H1 (cell line): Measurements from ENCODE around the gene NR3C1. TPM values are rescaled to one million over a fixed set of nuclear protein-coding genes. Genes with fewer than 3 reads are reported as not detected.

ENCODE experiments used
- CTCF ChIA-PET: fragments of 300-600 bp; sonication (Branson Sonifier 250); formaldehyde crosslinking; loops from one replicate; lab custom pipeline; 2021; ENCODE audit not compliant: partially characterized antibody; lab: Charles Lee
- POLR2A ChIA-PET: fragments of 300-600 bp; sonication (Branson Sonifier 250); formaldehyde crosslinking; loops from one replicate; lab custom pipeline; 2021; ENCODE audit warnings: inconsistent platforms; ENCODE audit not compliant: partially characterized antibody; lab: Charles Lee
- DNase-seq, 2 experiments: peaks; one replicate each; pipeline versions ENCODE4 v3.0.0 to v3.0.0-alpha.2; 2010 to 2022; ENCODE audit warnings: low spot score in 2 of 2, low read depth in 1 of 2, mixed read lengths in 1 of 2
- FAIRE-seq: peaks from 2 replicates; lab custom pipeline; 2011; peaks lifted over from hg19 to GRCh38; lab: Jason Lieb, UNC
- H2AFZ ChIP-seq: 2 replicates; pipeline ENCODE4 v1.8.1; 2012; ENCODE audit warnings: low read length, inconsistent platforms
- H2AK5ac ChIP-seq: 2 replicates; pipeline ENCODE4 v1.6.1; 2013; ENCODE audit warnings: low read depth, low read length
- H2BK120ac ChIP-seq: replicated peaks from 2 replicates; pipeline ENCODE3; 2013; ENCODE audit warnings: low read depth, low read length, inconsistent platforms
- H2BK12ac ChIP-seq: 2 replicates; pipeline ENCODE4 v1.6.1; 2013; ENCODE audit warnings: low read depth, low read length
- H2BK15ac ChIP-seq: 2 replicates; pipeline ENCODE4 v1.6.1; 2013; ENCODE audit warnings: low read length
- H2BK20ac ChIP-seq: 2 replicates; pipeline ENCODE4 v1.6.1; 2013; ENCODE audit warnings: low read length
- H2BK5ac ChIP-seq: 2 replicates; pipeline ENCODE4 v1.6.1; 2013; ENCODE audit warnings: low read depth, low read length
- H3K14ac ChIP-seq: 2 replicates; pipeline ENCODE4 v1.6.1; 2013; ENCODE audit warnings: inconsistent platforms; ENCODE audit not compliant: insufficient read length
- H3K18ac ChIP-seq: 2 replicates; pipeline ENCODE4 v1.6.1; 2013; ENCODE audit warnings: low read length; ENCODE audit errors: extremely low read depth
- H3K23ac ChIP-seq: 2 replicates; pipeline ENCODE4 v1.6.1; 2013; ENCODE audit warnings: inconsistent platforms; ENCODE audit not compliant: insufficient read length
- H3K23me2 ChIP-seq: 2 replicates; pipeline ENCODE4 v1.6.1; 2013; ENCODE audit warnings: low read depth, low read length
- H3K27ac ChIP-seq: 2 replicates; pipeline ENCODE4 v1.6.1; 2011; ENCODE audit warnings: low read depth, low read length, inconsistent platforms
- H3K27me3 ChIP-seq, 4 experiments: replicated peaks in 1 of 4; 1 replicate in 1 of 4; 2 replicates in 3 of 4; pipeline versions ENCODE4 v1.6.1 to v1.8.1; 2011 to 2013; ENCODE audit warnings: low read length in 3 of 4, mild to moderate bottlenecking in 3 of 4, inconsistent platforms in 2 of 4, mixed read lengths in 2 of 4, moderate library complexity in 1 of 4; ENCODE audit not compliant: control insufficient read depth in 3 of 4, insufficient read depth in 3 of 4; ENCODE audit errors: extremely low read depth in 1 of 4
- H3K36me3 ChIP-seq, 4 experiments: 2 replicates each; pipeline versions ENCODE4 v1.6.1 to v1.8.1; 2011 to 2013; ENCODE audit warnings: mild to moderate bottlenecking in 4 of 4, low read length in 3 of 4, moderate library complexity in 2 of 4, control low read depth in 1 of 4, inconsistent platforms in 1 of 4; ENCODE audit not compliant: insufficient read depth in 4 of 4, control insufficient read depth in 2 of 4
- H3K4ac ChIP-seq: replicated peaks from 2 replicates; pipeline ENCODE3; 2013; ENCODE audit warnings: low read length, low read depth, mixed read lengths, inconsistent platforms; ENCODE audit not compliant: insufficient read length
- H3K4me1 ChIP-seq, 4 experiments: replicated peaks in 1 of 4; 1 replicate in 1 of 4; 2 replicates in 3 of 4; pipeline versions ENCODE4 v1.6.1 to v1.8.1; 2011 to 2013; ENCODE audit warnings: low read length in 3 of 4, inconsistent platforms in 2 of 4, mixed read lengths in 1 of 4; ENCODE audit not compliant: insufficient read depth in 4 of 4, control insufficient read depth in 3 of 4
- H3K4me2 ChIP-seq, 2 experiments: 2 replicates each; pipeline versions ENCODE4 v1.6.1 to v1.8.1; 2011 to 2013; ENCODE audit warnings: low read depth in 2 of 2, low read length in 2 of 2, control low read depth in 1 of 2, inconsistent platforms in 1 of 2, mild to moderate bottlenecking in 1 of 2; ENCODE audit not compliant: insufficient read depth in 1 of 2
- H3K4me3 ChIP-seq, 4 experiments: fragments of 200-600, 300-600 bp in 1 of 4; sonication (generic), shearing (Covaris generic), sonication (Bioruptor Twin) in 1 of 4; 2 replicates each; pipeline versions ENCODE4 v1.5.1 to v1.8.1; 2011 to 2016; ENCODE audit warnings: low read length in 4 of 4, low read depth in 3 of 4, control low read depth in 2 of 4, inconsistent platforms in 2 of 4, mild to moderate bottlenecking in 2 of 4, mixed read lengths in 1 of 4, moderate library complexity in 1 of 4; ENCODE audit not compliant: insufficient read depth in 2 of 4; ENCODE audit errors: extremely low read depth in 1 of 4
- H3K56ac ChIP-seq: replicated peaks from 2 replicates; pipeline ENCODE3; 2013; ENCODE audit warnings: low read depth, mild to moderate bottlenecking, mixed read lengths, low read length, inconsistent platforms; ENCODE audit not compliant: insufficient read length
- H3K79me1 ChIP-seq: 2 replicates; pipeline ENCODE4 v1.6.1; 2013; ENCODE audit warnings: low read depth, low read length, control low read depth
- H3K79me2 ChIP-seq, 2 experiments: 2 replicates each; pipeline versions ENCODE4 v1.6.1 to v1.8.1; 2012 to 2013; ENCODE audit warnings: low read length in 2 of 2, mild to moderate bottlenecking in 2 of 2, inconsistent platforms in 1 of 2; ENCODE audit not compliant: insufficient read depth in 2 of 2, control insufficient read depth in 1 of 2
- H3K9ac ChIP-seq, 4 experiments: replicated peaks in 1 of 4; 1 replicate in 1 of 4; 2 replicates in 3 of 4; pipeline versions ENCODE4 v1.6.1 to v1.8.1; 2011 to 2013; ENCODE audit warnings: low read depth in 3 of 4, low read length in 3 of 4, control low read depth in 2 of 4, mild to moderate bottlenecking in 2 of 4, moderate library complexity in 2 of 4, inconsistent platforms in 1 of 4; ENCODE audit errors: extremely low read depth in 1 of 4
- H3K9me3 ChIP-seq, 2 experiments: 2 replicates each; pipeline versions ENCODE4 v1.6.1 to v1.8.1; 2012 to 2013; ENCODE audit warnings: mild to moderate bottlenecking in 2 of 2, moderate library complexity in 2 of 2, control low read depth in 1 of 2, inconsistent platforms in 1 of 2, low read depth in 1 of 2, low read length in 1 of 2, mixed read lengths in 1 of 2; ENCODE audit not compliant: insufficient read depth in 2 of 2
- H4K20me1 ChIP-seq, 2 experiments: replicated peaks in 1 of 2; 2 replicates each; pipeline versions ENCODE3 to v1.8.1; 2011 to 2013; ENCODE audit warnings: inconsistent platforms in 2 of 2, low read length in 2 of 2, mild to moderate bottlenecking in 1 of 2; ENCODE audit not compliant: insufficient read depth in 2 of 2, control insufficient read depth in 1 of 2
- H4K5ac ChIP-seq: 2 replicates; pipeline ENCODE4 v1.6.1; 2013; ENCODE audit warnings: low read length, low read depth, mixed read lengths, inconsistent platforms; ENCODE audit not compliant: insufficient read length
- H4K8ac ChIP-seq: 2 replicates; pipeline ENCODE4 v1.8.0; 2013; ENCODE audit warnings: mild to moderate bottlenecking, moderate library complexity, low read length, inconsistent platforms; ENCODE audit not compliant: insufficient read depth; ENCODE audit errors: extremely low read depth
- H4K91ac ChIP-seq: replicated peaks from 2 replicates; pipeline ENCODE3; 2013; ENCODE audit warnings: low read length, mixed read lengths, inconsistent platforms; ENCODE audit not compliant: insufficient read length
- BACH1 ChIP-seq: IDR thresholded peaks from 2 replicates; pipeline ENCODE4 v1.6.1; 2012; ENCODE audit warnings: low read length, improper control_type of control experiment
- EZH2 ChIP-seq: fragments of 200-600 bp; sonication (generic); IDR thresholded peaks from 2 replicates; pipeline ENCODE4 v1.7.1; 2012; ENCODE audit warnings: low read depth, mild to moderate bottlenecking, moderate library complexity, low read length, inconsistent platforms; ENCODE audit not compliant: severe bottlenecking
- GABPA ChIP-seq: IDR thresholded peaks from 2 replicates; pipeline ENCODE4 v1.6.1; 2011; ENCODE audit warnings: mild to moderate bottlenecking, low read length, moderate library complexity, borderline replicate concordance; ENCODE audit not compliant: insufficient read depth
- NANOG ChIP-seq: IDR thresholded peaks from 2 replicates; pipeline ENCODE4 v1.6.1; 2011; ENCODE audit warnings: low read length, low read depth, mild to moderate bottlenecking, inconsistent platforms; ENCODE audit not compliant: insufficient read depth, poor library complexity, severe bottlenecking
- POU5F1 ChIP-seq: IDR thresholded peaks from 2 replicates; pipeline ENCODE4 v1.6.1; 2011; ENCODE audit warnings: low read depth, mild to moderate bottlenecking, low read length, moderate library complexity
- RAD21 ChIP-seq, 2 experiments: IDR thresholded peaks in 1 of 2; conservative IDR thresholded peaks in 1 of 2; 2 replicates each; pipeline ENCODE4 v1.6.1; 2011; ENCODE audit warnings: low read depth in 2 of 2, low read length in 2 of 2, improper control_type of control experiment in 1 of 2, inconsistent platforms in 1 of 2, mild to moderate bottlenecking in 1 of 2, moderate library complexity in 1 of 2
- RBBP5 ChIP-seq: IDR thresholded peaks from 2 replicates; pipeline ENCODE4 v1.7.1; 2012; ENCODE audit warnings: low read depth, mild to moderate bottlenecking, inconsistent platforms, low read length, moderate library complexity, borderline replicate concordance
- RXRA ChIP-seq: IDR thresholded peaks from 2 replicates; pipeline ENCODE4 v1.6.1; 2011; ENCODE audit warnings: low read depth, mild to moderate bottlenecking, low read length, moderate library complexity; ENCODE audit not compliant: insufficient read depth
- SIRT6 ChIP-seq: IDR thresholded peaks from one replicate; pipeline ENCODE4 v1.7.1; 2012; ENCODE audit warnings: low read length, inconsistent platforms
- SIX5 ChIP-seq: IDR thresholded peaks from 2 replicates; pipeline ENCODE4 v1.6.1; 2011; ENCODE audit warnings: mild to moderate bottlenecking, low read depth, low read length
- ZNF274 ChIP-seq: IDR thresholded peaks from 2 replicates; pipeline ENCODE4 v1.7.0; 2012; ENCODE audit warnings: low read length, borderline replicate concordance; ENCODE audit errors: extremely low read depth
- WGBS, 2 experiments: shearing (Covaris generic) in 1 of 2; methylation state at CpG; one replicate each; pipeline versions ENCODE4 v1.1.6 to v1.1.7; 2013 to 2015; ENCODE audit warnings: low lambda C conversion rate in 2 of 2, mixed read lengths in 2 of 2, inconsistent platforms in 1 of 2, low coverage in 1 of 2, missing lambda C conversion rate in 1 of 2; ENCODE audit not compliant: insufficient replicate concordance in 2 of 2, insufficient coverage in 1 of 2, insufficient read length in 1 of 2; ENCODE audit errors: extremely low coverage in 1 of 2, missing lambda C conversion rate in 1 of 2; 5-methylcytosine and 5-hydroxymethylcytosine counted together
- polyA plus RNA-seq, 7 experiments: library from polyadenylated mRNA; depleted of rRNA in 3 of 7; stranded (reverse) in 5 of 7; unstranded in 2 of 7; fragments of >200 nt in 5 of 7; fragments of 200-250 nt in 2 of 7; gene quantifications; 1 replicate in 5 of 7; 2 replicates in 1 of 7; 4 replicates in 1 of 7; pipeline versions ENCODE4 v1.2.1 to v1.2.3, GENCODE V29; 2011 to 2013; ENCODE audit warnings: missing spikeins in 2 of 7, mixed read lengths in 2 of 7
- total RNA-seq: library from RNA; stranded (reverse); fragmentation: NEBNext Ultra II Directional; extraction: Animal tissue kit (Norgen Biotek cat#: 25700); gene quantifications from 2 replicates; pipeline ENCODE4 v1.2.1, GENCODE V29; 2021
- TF ChIP-seq, protein P1 (sequence below): IDR thresholded peaks from 2 replicates; pipeline ENCODE4 v1.6.1; 2012; ENCODE audit warnings: inconsistent platforms

The NR3C1 gene
- total and polyA plus RNA-seq, 2 of the 8 experiments (the other 6 are each of a cell fraction or from before 2014, with no cell fraction given): 1.7 to 5.4 TPM

- Histone ChIP-seq H3K4me3 (no peak overlapping the region), H3K23ac (no peak overlapping the region), H3K9ac (no peak overlapping the region), H3K27me3 (no peaks in the 10 kb centered on the region), H4K5ac (no peak overlapping the region), H3K36me3 (no peaks in the 10 kb centered on the region), H3K14ac (no peak overlapping the region), H3K27ac (no peak overlapping the region), H2BK5ac (no peak overlapping the region), H2BK15ac (no peak overlapping the region), H3K4me1 (no peaks in the 10 kb centered on the region), H3K79me1 (no peaks in the 10 kb centered on the region), H3K18ac (no peak overlapping the region), H2BK20ac (no peak overlapping the region), H2BK120ac (no peak overlapping the region), H3K79me2 (no peaks in the 10 kb centered on the region), H2AFZ (no peak overlapping the region), H4K91ac (no peak overlapping the region), H2BK12ac (no peak overlapping the region), H4K8ac (no peak overlapping the region), H3K4me2 (no peak overlapping the region), H4K20me1 (no peaks in the 10 kb centered on the region), H2AK5ac (no peak overlapping the region), H3K4ac (no peak overlapping the region), H3K23me2 (no peaks in the 10 kb centered on the region), H3K56ac (no peak overlapping the region), H3K9me3 (peaks cover 0 to 2% of the 10 kb centered on the region in 2 experiments; a peak in 1 of 4 replicates)
- DNase-seq (no peak), FAIRE-seq (no peak)
- ChIA-PET CTCF (interaction anchor here (0.6 kb wide), 1 partner anchor 560 kb away, joined by 3 read pairs; no protein-coding TSS in a partner anchor), POLR2A (no interaction called here)
- WGBS, 2 experiments: 87% methylated on average over 1 of the region's 1 CpG; no CpG with 5 or more reads in 1 of the 2 experiments
- TF ChIP-seq SIX5 (no peak), GABPA (no peak), BACH1 (no peak), RXRA (no peak), EZH2 (no peak), NANOG (no peak), SIRT6 (no peak), POU5F1 (no peak), RBBP5 (no peak), RAD21 (IDR thresholded peaks at IDR 0.05 in 1 of 2, conservative IDR thresholded peaks at IDR 0.05 in 1 of 2; ENCODE audit: low read depth in 2 of 2, low read length in 2 of 2) (no peak), ZNF274 (no peak)
- TF ChIP-seq, protein P1, sequence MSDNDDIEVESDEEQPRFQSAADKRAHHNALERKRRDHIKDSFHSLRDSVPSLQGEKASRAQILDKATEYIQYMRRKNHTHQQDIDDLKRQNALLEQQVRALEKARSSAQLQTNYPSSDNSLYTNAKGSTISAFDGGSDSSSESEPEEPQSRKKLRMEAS: no peak
These were observed 140.9 kb downstream of the NR3C1 start for GRCh38 chr5:143262393-143263174.
